ENCODE results near the gene SPRN.
"Not testable (repeated sequence)": the region's sequence is repeated elsewhere in the genome, so short reads cannot be mapped to it uniquely, and the experiment has no call there.

The SPRN gene

DNA sequence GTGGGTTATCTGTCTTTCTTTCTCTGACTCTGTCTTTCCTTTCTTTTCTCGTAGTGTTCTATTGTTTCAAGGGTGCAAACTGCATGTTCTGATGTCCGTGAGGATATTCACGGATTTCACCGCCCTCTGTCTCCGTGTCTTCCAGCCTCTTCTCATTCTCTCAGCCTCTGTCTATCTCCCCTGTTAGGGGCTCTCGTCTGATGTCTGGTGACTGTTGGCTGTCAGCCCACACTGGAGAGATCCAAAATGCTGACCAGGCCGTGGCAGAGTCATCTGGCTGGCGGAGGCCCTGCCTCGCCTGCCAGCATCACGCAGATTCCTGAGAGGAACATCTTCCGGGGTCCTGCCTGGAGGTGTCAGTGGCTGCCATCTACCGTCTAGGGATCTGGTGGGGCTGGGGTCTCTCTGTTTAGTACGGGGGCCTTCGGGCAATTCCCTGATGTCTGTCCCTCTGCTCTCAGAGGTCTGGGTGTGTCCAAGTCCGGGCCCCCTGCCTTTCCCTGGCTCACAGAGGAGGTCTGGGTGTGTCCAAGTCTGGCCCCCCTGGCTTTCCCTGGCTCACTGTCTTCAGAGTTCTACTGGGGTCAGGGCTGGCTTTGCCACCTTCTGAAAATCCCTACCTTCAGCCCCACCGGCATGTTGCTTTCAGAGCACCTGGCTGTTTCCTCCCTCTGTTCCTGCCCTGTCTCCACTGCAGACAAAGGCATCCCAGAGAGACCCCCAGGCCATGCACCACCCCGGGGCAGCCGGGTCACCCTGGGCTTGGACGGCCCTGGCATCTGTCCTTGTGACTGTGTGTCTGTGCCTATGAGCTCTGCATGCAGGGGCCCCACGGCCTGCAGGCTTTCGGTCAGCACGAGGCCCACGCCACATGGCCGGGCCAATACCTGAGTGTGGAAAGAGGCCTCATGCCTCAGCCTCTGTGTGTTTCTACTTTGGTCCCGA lies 15.4 kb upstream of the SPRN start:
- DNase-seq (ENCODE audit: low read depth in 2 of 2) = no peak

DNA sequence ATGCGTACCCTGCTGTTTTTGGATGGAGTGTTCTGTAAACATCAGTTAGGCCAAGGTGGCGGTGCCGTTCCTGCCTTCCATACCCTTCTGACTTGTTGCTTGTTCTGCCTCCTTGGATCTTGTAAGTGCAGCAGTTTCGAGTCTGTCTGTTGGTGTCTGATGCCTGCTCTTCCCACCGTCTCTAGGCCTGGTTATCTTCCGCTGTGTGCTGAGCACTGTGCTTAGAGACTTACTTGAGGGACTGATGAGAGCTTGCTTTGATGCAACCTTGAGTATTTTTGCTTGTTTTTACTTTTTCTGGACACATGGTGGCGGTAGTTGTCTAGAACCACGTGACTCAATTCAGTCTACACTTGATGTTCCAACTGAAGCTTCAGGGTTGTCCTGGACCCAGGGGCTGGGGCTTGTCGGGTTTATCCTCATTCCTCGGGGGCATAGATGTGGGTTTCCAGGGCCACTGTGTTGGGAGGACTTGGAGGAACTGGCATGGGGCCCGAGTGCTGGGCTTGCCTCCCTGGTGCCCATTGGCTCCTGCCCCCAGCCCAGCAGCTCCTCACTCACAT lies 14.4 kb upstream of the SPRN start:
- DNase-seq (ENCODE audit: low read depth in 2 of 2) = no peak

DNA sequence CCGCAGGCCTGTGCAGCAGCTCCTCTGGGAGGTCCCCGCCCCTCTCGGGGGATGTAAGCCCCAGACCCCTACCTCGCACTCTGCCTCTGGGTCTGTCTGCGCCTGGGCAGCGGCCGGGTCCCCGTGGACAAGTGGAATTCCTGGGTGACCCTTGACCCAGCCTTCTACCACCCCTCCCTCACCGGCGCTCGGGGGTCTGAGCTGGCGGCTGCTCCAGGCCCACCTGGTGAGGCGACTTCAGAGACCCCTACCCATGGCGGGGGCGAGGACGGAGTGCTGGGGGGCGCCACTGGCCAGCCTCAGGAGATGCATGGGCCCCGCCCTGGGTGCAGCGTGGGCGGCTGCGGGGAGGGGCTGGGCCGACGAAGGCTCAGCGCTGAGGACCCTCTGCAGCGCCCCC lies 8.4 kb upstream of the SPRN start:
- DNase-seq (ENCODE audit: low read depth in 2 of 2) = not testable (repeated sequence)

DNA sequence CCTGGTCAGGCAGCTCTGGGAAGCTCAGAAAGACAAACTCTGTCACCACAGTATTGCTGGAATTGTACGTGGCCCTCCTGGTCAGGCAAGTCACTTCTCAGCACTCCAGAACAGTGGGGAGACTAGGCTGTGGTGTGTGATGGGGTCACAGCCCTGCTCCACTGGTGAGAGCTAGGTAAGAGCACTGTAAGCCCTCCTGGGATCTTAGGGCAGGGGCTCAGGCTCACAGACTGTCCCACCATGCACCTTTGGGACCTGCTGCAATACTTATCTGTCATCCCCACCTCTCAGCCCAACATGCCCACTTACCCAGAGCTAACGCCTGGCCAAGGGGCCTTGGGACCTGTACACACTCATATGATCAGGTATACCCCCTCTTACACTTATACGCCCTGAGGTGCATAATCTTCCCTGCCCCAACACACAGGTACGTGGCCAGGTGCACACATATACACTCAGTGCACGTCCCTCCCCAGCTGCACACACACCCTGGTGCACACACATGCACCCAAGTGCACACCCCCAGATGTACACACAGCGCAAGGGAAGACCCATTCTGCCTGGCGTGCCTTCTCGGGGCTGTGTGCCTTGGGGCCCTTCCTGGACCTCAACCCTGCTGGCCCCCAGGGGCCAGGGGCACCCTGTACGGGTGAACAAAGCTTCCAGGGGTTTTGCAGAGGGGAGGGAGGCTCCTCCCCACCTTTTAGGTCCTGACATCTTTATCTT lies 7.6 kb upstream of the SPRN start:
- DNase-seq (ENCODE audit: low read depth in 2 of 2) = not testable (repeated sequence)

DNA sequence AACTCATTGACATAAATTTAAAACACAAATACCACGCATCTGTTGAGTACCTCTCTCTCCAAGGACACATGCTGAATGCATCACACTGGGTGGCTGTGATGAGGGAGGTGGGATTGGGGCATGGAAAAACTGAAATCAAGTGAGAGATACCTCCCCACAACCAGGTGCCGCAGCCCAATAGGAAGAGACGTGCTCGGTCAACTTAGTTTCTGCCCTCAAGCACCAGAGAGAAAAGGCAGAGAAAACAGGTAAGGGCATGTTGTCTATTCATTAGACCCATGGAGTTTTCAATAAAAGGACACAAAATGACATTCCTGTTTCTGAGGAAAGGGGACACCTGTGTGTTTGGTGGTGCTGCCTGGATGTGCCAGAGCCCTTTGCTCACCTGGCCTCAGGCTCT lies 5.1 kb upstream of the SPRN start:
- not testable (repeated sequence) for DNase-seq (ENCODE audit: low read depth in 2 of 2)

DNA sequence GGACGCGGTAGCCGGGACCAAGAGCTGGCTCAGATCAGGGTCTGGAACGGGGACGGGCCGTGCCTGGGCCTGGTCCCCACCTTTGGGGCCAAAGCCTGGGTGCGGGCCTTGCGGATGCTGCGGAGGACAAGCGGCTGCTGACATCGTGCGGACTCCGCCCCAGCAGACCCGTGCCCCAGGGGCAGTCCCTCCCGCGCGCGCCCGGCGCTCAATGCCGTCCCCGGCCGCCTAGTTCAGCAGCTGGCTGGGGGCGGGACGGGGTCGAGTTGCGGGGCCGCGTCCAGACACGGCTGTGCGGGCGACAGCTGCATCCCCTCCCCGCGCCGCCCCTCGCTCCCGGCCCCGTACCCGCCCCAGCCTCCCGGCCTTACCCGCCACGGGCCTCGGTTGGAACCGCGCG lies 323 bp downstream of the SPRN start:
- DNase-seq (ENCODE audit: low read depth in 2 of 2) = not testable (repeated sequence)

DNA sequence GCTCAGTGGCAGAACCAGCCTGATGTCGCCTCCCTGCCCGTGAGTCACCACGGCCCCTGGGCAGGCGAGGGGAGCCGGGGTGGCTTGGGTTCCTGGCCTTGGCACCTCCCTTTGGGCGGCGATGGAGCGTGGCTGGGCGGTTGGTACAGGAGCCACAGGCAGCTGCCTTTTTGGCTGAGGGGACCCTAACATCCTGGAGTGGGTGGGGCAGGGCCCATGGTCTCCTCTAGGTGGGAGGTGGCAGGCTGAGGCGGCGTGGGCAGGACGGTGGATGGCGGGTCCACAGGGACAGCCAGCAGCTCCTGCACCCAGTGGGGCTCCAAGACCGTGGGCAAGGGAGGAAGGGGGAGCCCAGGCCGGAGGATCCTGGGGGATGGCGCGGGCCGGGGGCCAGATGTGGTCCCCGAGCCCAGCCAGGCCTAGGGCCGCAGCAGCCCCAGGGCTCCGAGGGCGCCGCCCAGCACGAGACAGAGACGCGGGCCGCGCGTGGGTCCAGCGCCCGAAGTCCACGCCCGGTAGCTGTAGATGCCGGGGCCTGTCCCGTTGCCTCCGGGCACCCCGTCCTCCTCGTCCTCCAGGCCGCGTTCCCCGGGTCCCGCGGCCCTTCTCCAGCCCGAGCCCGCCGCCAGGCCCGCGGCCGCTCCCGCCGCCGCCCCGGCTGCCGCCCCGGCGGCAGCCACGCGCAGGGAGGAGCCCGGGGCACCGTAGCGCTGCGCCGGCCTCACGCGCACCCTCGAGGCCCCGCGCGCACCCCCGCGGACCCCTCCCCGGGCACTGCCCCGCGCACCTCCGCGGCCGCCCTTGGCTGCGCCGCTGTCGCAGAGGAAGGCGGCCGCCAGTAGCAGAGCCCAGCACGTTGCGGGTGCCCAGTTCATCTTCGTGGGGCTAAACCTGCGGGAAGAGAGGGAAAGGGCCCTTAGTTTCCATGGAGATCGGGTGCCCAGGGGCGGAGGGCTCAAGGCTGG lies 1.3 kb downstream of the SPRN start:
- DNase-seq (ENCODE audit: low read depth in 2 of 2) = no peak

DNA sequence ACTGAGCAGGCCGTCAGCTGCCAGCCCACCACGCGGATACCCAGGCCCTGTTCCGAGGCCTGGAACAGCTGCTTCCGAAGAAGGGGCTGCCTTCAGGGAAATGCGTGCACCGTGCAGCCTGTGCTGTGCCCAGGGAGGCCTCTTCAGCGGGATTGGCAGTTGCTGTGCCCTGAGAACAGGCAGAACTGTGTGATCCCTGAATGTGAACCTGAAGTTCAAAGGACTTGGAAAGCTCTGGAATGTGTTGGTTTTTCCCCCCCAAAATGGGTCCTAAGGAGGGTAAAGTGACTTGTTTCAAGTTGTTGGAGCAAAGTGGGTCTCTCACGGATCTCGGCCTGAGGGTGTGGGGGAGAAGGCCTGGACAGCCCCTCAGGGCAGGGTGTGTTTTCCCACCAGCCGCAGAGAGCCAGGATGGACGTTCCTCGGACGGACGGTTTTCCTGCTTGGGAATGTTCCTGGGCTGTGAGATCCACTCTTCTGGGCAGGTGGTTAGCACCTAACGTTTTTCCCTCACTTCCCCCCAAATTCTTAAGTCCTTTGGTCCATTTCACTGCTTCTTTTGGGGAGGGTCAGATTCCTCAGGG lies 2.1 kb downstream of the SPRN start:
- no peak for DNase-seq (ENCODE audit: low read depth in 2 of 2)

DNA sequence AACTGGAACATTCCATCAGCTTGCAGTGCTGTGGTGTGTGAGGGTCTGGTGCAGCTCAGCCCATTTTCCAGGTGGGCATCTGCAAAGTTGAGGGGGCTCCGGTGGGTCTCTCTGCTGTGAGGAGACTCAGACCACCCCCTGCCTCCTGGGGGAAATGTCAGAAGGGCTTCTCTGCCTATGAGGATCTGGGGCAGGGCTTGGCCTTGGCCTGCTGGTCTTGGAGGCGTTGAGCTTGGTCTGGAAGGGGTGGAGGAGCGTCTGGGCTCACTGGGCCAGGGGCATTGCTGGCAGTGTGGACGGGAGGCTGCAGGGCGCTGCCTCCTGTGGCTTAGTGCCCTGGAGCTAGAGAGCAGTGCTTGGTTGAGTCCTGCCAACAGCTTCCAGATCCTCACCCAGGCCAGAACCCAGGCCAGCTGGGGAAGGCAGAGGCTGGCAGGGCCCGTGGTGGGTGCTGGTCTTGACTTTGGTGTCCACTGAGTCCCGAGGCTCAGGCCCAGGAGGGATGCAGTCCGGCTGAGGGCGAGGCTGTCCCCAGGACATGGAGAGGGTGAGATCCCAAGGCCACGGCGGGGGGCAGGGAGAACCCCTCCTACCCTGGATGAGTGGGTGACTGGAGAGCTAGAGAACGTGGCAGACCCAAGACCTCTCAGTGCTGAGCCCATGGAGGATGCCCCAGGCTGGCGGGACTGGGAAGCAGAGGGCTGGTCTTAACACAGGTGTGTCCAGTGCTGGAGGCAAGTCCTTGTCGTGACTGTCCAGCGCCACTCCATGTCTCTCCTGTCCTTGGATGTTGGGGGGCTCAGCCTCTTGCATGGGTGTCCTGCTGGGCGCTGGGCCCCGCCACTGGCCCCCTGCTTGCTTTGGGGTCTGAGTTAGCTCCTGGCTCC lies 2.8 kb downstream of the SPRN start:
- no peak for DNase-seq (ENCODE audit: low read depth in 2 of 2)

DNA sequence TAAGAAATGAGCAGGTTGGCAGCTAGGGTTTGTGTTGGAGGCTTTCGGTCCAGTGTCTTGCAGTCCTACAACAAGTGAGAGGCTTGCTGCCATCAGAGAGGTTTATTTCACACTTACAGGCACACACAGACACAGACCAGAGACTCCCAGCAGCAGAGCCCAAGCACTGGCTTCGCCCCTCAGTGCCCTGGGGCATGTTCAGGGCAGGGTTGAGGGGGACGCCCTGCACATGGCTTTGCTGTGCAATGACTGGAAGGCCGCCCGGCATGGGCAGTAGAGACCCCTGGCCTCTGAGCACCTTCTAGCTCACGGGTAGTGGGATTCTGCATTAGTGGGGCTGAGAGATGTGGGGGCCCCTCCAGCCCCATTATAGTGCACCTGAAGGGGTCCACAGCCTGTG lies 3.8 kb downstream of the SPRN start:
- DNase-seq (ENCODE audit: low read depth in 2 of 2) = no peak

DNA sequence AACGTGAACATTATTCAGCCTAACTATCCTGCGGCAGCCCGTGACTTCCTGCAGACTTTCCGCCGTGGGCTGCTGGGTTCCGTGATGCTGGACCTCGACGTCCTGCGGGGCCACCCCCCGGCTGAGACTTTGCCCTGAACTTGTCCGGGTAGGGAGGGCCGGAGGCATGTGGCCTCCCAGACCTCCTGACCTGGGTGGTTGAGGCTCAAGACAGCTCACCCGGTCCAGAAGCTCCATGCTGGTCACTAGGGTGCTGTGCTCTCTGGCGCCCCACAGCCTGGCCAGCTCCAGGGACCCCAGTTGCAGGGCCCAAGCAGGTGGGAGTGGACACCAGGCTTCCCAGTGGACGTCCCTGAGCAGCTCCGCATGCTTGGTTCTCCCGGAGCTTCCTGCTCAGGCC lies 4.4 kb downstream of the SPRN start:
- DNase-seq (ENCODE audit: low read depth in 2 of 2) = no peak

DNA sequence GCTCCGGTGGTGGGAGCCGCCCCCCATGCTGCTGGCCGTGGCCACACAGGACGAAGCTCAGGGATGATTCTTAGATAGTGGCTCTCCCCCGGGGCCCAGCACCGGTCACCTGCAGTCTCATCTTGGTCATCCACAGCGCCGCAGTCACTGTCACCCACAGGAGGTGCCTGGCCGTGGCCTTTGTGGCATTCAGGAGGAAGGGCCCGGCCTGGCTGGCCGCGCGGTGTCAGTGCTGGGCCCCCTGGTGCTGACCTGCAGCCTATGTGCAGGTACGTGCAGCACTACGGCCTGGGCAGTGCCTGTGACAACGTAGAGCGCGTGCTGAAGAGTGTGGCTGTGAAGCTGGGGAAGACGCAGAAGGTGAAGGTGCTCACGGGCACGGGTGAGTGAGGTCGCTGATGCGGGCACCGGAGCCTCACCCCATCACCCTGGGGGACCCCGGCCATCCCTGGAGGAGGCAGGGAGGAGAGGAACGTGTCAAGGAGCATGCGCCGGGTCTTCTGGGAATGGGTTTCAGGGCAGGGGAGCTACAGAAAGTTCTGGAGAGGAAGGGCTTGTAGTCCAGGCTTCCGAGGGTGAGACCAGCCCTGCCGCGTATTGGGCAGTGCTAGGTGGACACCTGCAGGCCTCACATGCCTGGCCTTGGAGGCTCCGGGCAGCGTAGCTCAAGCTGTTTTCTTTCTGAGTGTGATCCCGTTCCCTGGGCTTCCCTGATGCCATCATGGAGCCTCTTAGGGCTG lies 5.0 kb downstream of the SPRN start:
- no peak for DNase-seq (ENCODE audit: low read depth in 2 of 2)

DNA sequence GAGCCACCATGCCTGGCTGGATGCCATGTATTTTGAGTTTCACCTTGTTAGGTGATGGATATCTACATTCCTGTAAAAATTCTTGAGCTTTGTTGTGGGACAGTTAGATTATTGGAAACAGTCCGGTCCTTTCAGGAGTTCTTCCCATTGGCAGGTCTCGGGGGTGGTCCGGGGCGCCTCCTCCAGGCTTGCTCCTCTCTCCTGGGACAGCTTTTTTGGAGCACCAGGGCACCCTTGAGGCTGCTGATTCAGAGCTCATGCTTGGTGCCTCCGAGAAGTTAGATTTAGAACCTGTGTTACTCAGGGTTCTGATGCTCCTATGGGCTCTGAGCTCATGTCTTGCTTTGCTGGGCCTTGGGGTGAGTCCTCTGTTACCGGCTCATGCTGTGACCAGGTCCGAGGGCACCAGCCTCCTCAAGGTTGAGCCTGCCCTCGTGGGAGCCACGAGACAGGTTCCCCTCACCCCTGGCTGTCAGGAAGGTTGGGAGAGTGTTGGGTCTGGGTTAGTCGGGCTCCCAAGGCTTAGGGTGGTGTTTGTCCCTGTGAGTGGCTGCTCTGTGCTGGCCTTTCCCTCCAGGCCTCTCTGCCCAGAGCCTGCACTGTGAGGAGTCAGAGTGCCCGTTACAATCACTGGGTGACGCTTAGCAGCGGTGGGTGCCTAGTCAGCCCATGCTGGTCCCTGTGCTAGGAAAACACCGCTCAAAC lies 6.0 kb downstream of the SPRN start:
- no peak for DNase-seq (ENCODE audit: low read depth in 2 of 2)

DNA sequence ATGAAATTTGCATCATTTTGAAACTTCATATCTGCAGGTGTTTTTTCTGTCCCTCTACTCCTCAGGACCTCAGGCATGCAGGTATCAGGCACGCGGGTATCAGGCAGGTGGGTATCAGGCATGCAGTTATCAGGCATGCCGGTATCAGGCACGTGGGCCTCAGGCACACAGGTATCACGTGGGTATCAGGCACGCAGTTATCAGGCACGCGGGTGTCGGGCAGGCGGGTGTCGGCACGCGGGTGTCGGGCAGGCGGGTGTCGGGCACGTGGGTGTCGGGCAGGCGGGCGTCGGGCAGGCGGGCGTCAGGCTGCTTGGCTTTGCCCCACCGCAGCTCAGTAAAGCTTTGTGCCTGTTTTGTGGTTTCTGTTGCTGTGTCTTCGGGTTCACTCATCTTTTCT lies 8.7 kb downstream of the SPRN start:
- no peak for DNase-seq (ENCODE audit: low read depth in 2 of 2)

DNA sequence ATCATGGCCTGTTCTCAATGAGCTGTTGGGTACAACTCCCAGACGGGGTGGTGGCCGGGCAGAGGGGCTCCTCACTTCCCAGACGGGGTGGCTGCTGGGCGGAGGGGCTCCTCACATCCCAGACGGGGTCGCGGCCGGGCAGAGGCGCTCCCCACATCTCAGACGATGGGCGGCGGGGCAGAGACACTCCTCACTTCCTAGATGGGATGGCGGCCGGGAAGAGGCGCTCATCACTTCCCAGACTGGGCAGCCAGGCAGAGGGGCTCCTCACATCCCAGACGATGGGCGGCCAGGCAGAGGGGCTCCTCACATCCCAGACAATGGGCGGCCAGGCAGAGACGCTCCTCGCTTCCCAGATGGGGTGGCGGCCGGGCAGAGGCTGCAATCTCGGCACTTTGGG lies 10.0 kb downstream of the SPRN start:
- not testable (repeated sequence) for DNase-seq (ENCODE audit: low read depth in 2 of 2)

DNA sequence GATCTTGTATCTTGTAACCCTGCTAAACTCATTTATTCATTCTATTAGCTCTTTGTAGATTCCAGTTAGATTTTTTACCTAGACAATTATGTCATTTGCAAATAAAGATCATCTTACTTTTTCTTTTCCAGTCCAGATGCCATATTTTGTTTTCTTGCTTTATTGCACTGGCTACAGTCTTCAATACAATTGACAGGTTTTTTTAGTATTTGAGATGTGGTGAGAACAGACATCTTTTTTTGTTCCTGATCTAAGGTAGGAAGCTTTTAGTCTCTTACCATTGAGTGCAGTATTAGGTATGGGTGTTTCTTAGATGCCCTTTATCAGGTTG lies 12.1 kb downstream of the SPRN start:
- DNase-seq (ENCODE audit: low read depth in 2 of 2) = no peak

DNA sequence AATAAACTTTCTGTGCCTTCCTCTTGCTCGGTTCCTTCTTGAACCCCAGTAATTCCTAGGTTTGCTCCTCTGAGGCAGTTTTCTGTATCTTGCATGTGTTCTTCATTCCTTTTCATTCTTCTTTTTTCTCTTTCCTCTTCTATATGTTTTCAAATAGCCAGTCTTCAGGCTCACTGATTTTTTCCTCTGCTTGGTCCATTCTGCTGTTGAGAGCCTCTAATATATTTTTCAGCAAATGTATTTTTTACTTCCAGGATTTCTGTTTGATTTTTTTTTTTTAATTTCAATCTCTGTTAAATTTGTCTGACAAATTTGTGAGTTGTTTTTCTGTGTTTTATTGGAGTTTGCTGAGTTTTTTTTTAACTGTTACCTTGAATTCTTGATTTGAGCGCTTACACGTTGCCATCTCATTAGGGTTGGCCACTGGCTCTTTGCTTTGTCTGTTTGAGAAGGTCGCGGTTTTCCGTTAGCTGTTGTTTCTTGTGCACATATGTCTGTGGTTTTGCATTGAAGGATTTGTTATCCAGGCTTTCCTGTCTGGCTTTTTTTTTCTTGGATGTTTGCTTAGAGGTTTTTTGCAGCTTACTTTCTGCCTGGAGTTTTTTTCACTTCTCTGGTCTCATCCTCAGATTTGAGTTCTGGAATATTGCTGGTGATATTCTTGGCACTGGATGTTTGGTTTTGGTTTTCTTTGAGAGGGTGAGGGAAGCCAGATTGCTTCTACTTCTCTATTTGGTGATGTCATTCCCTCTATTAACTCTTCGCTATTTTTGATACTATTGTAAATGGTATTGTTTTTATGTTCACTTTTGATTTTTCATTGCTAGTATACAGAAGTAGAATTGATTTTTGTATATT lies 12.7 kb downstream of the SPRN start:
- DNase-seq (ENCODE audit: low read depth in 2 of 2) = no peak
